Tibial nerve (tissue), 4 donors: ENCODE results near the gene GHRH.

Source experiments
- EP300 ChIP-seq, 2 donors: sonication (generic); formaldehyde crosslinking; IDR thresholded peaks; one replicate each; pipeline ENCODE4 v1.6.1; 2017; ENCODE audit warnings: antibody characterized with exemption in 2 of 2, mild to moderate bottlenecking in 1 of 2
- TF ChIP-seq, protein P1 (sequence below), 5 experiments: fragments of 200-600 bp in 3 of 5; fragments of 450-650 bp in 2 of 5; sonication (generic) in 3 of 5; IDR thresholded peaks; one replicate each; pipeline ENCODE4 v1.5.1; 2016 to 2019; ENCODE audit warnings: antibody characterized with exemption in 5 of 5, mild to moderate bottlenecking in 3 of 5, moderate library complexity in 2 of 5

DNA sequence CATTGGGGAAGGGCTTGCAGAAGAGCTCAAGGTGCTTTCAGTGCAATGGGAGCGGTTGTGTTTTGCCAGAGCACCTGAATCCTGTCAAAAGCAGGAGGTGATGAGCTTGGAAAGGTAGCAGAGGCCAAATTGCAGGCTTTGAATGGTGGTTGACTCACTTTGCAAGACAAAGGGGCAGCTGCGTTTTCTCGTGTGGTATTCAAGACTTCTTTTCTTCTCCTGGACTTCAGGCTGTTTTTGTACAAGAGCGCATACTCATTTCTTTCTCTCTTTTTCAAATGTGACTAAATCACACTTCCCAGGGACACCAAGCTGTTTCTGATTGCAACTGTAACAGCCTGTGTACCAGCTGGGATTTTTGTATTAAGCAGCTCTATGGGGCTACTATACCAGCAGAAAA is 32.3 kb downstream of the GHRH start:
- TF ChIP-seq, protein P1, sequence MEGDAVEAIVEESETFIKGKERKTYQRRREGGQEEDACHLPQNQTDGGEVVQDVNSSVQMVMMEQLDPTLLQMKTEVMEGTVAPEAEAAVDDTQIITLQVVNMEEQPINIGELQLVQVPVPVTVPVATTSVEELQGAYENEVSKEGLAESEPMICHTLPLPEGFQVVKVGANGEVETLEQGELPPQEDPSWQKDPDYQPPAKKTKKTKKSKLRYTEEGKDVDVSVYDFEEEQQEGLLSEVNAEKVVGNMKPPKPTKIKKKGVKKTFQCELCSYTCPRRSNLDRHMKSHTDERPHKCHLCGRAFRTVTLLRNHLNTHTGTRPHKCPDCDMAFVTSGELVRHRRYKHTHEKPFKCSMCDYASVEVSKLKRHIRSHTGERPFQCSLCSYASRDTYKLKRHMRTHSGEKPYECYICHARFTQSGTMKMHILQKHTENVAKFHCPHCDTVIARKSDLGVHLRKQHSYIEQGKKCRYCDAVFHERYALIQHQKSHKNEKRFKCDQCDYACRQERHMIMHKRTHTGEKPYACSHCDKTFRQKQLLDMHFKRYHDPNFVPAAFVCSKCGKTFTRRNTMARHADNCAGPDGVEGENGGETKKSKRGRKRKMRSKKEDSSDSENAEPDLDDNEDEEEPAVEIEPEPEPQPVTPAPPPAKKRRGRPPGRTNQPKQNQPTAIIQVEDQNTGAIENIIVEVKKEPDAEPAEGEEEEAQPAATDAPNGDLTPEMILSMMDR (IDR thresholded peaks at IDR 0.05) = no peak
- TF ChIP-seq EP300 (IDR thresholded peaks at IDR 0.05) = no peak
